ENCODE measurements around the gene ACADVL.

DNA sequence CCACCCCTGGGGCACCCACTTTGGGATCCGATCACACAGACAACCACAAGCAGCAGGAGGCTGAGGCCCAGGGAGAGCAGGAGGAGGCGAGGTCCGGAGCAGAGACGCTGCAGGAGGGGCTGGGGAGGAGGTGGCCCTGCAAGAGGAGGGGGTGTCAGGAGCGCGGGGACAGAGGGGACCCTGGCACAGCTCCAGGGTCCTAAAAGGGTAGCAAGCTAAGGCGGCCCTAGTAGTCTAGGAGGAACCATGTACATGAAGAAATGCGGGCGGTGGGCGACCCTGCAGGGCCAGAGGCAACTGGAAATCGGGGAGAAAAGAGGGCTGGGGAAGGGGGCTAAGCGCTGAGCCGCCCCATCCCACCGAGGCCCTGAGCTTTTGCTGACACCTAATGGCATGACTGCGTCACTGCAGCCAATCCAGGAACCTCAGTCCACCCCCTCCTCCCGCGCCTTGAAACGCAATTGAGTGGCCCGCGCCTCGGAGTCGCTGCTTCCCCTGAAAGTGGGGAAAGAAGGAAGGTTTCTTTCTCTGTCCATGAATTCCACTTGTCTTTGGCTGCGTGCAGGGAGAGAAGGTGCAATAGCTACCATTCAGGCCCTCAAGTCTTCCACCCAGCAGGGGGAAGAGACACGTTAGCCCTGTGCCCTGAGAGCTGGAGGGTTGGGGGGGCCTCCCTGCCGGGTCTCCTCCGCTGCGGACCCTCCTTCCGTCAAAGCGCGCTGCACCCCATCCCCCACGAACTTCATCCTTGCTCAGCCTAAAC is 42.4 kb upstream of the ACADVL start:
- TF ChIP-seq POLR2AphosphoS5 (IDR thresholded peaks at IDR 0.05) (no peak), CTCF (IDR thresholded peaks at IDR 0.05) (peak; percentile 76 to 95 (median 83)), EP300 (IDR thresholded peaks at IDR 0.05) (no peak), POLR2A (IDR thresholded peaks at IDR 0.05; ENCODE audit: low read depth) (no peak)

Data from esophagus muscularis mucosa (tissue), 4 donors.